Psoas muscle (tissue), 8 donors: Measurements from ENCODE around the gene SETBP1. TPM values are rescaled to one million over a fixed set of nuclear protein-coding genes. Genes with fewer than 3 reads are reported as not detected.

ENCODE experiments used
- ATAC-seq, 4 donors: fragments of 200-7000 bp; cut with Tn5 transposase; one replicate each; pipeline ENCODE4 v1.9.1; 2020; ENCODE audit warnings: moderate library complexity in 3 of 4, mild to moderate bottlenecking in 2 of 4
- DNase-seq, 2 donors: peaks; one replicate each; pipeline ENCODE4 v3.0.0-alpha.2; 2020
- H3K27ac ChIP-seq: fragments of 200-600 bp; one replicate; pipeline ENCODE4 v1.8.0; 2022
- H3K27me3 ChIP-seq, 3 donors: fragments of 200-600 bp in 1 of 3; one replicate each; pipeline versions ENCODE4 v1.6.1 to v1.8.0; 2013 to 2022; ENCODE audit warnings: low read length in 2 of 3, mild to moderate bottlenecking in 2 of 3, moderate library complexity in 1 of 3; ENCODE audit not compliant: insufficient read depth in 3 of 3
- H3K36me3 ChIP-seq, 2 donors: fragments of 200-600 bp in 1 of 2; one replicate each; pipeline versions ENCODE4 v1.6.1 to v1.8.0; 2013 to 2022; ENCODE audit warnings: low read depth in 1 of 2, mild to moderate bottlenecking in 1 of 2, moderate library complexity in 1 of 2; ENCODE audit not compliant: insufficient read depth in 1 of 2
- H3K4me1 ChIP-seq: fragments of 200-600 bp; one replicate; pipeline ENCODE4 v1.8.0; 2022
- H3K4me3 ChIP-seq: fragments of 200-600 bp; one replicate; pipeline ENCODE4 v1.8.0; 2022; ENCODE audit warnings: mild to moderate bottlenecking
- H3K9me3 ChIP-seq: fragments of 200-600 bp; one replicate; pipeline ENCODE4 v1.8.0; 2022
- WGBS, 3 donors: extraction: QIAGEN DNeasy Blood & Tissue Kit; methylation state at CpG; one replicate each; pipeline versions ENCODE4 v1.1.6 to v1.1.7; 2013; 5-methylcytosine and 5-hydroxymethylcytosine counted together
- intact Hi-C, 2 donors: fragments of 100-400 bp; cut with DNase I; formaldehyde crosslinking; loops; one replicate each; pipeline versions ENCODE4 v1.11.0 to v1.14.2; 2022
- polyA plus RNA-seq, 3 donors: library from polyadenylated mRNA; stranded (reverse); fragments of 200-250 nt; gene quantifications; one replicate each; pipeline ENCODE4 v1.2.3, GENCODE V29; 2013
- total RNA-seq, 4 donors: library from RNA; stranded (reverse); fragmentation: NEBNext Ultra II Directional in 2 of 4; extraction: Animal tissue kit (Norgen Biotek cat#: 25700) in 2 of 4; gene quantifications; one replicate each; pipeline versions ENCODE4 v1.2.1 to v1.2.4, GENCODE V29; 2021 to 2023
- TF ChIP-seq, protein P1 (sequence below): fragments of 200-600 bp; IDR thresholded peaks from one replicate; pipeline ENCODE4 v1.8.0; 2022; ENCODE audit warnings: antibody characterized with exemption
- donor health status: healthy with polysubstance abuse.
- donor health status: DM: no; HTN: no; CAD: no; lungs with moderate emphysema.
- donor health status: Bipolar disorder and iron deficiency.
- donor health status: healthy.
- donor health status: DM: yes; HTN: yes; CAD: no.
- donor health status: DM: no; HTN: no; CAD: no.
- donor health status: DM: no; HTN: no; CAD: no.
- donor health status: DM: yes; HTN: yes; CAD: no.

The SETBP1 gene
- total and polyA plus RNA-seq, 7 donors: 0.61 to 21.0 (median 10.5) TPM

- intact Hi-C loops: loop anchor here in 1 of 2 donors (5.0 kb wide), 1 partner anchor 62 kb away; the partner anchor contains the start of gene SETBP1
- peak; percentile 53 to 82 for DNase-seq
- ATAC-seq: peak; percentile 81 to 90 (median 89)
- H3K27ac ChIP-seq: peak overlapping the region; percentile 56
- TF ChIP-seq, protein P1, sequence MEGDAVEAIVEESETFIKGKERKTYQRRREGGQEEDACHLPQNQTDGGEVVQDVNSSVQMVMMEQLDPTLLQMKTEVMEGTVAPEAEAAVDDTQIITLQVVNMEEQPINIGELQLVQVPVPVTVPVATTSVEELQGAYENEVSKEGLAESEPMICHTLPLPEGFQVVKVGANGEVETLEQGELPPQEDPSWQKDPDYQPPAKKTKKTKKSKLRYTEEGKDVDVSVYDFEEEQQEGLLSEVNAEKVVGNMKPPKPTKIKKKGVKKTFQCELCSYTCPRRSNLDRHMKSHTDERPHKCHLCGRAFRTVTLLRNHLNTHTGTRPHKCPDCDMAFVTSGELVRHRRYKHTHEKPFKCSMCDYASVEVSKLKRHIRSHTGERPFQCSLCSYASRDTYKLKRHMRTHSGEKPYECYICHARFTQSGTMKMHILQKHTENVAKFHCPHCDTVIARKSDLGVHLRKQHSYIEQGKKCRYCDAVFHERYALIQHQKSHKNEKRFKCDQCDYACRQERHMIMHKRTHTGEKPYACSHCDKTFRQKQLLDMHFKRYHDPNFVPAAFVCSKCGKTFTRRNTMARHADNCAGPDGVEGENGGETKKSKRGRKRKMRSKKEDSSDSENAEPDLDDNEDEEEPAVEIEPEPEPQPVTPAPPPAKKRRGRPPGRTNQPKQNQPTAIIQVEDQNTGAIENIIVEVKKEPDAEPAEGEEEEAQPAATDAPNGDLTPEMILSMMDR: peak; percentile 29
- peaks cover 45% of the 10 kb centered on the region for H3K4me1 ChIP-seq
- 26 to 36% (median 28%) methylated on average over 50 of the region's 50 CpGs for WGBS, 3 donors
- no peaks in the 10 kb centered on the region for H3K27me3 ChIP-seq
- H3K36me3 ChIP-seq: no peaks in the 10 kb centered on the region
- peak overlapping the region; percentile 58 for H3K4me3 ChIP-seq
- H3K9me3 ChIP-seq: no peaks in the 10 kb centered on the region
Observed at GRCh38 chr18:44744161-44745121, 63.8 kb downstream of the SETBP1 start.

DNA sequence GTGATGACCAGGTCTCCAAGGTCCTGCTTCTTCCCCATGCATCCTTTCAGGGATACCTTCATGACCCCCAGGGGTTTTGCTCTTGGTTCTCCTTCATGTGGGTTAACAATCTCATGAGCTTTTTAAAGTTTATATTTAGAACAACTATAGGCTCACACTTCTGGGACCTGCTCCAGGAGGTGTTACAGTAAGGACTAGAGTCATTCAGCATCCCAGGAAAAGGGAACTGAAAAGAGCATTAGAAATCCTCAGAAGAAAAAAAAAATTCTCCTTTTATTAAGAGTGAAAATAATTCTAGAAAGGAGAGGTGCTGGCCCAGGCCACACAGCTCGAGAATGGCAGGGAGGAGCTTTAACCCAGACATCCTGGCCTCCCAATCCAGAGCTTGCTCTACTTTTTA, 66.5 kb downstream of the SETBP1 start:
- Histone ChIP-seq H3K36me3 (no peaks in the 10 kb centered on the region), H3K4me3 (no peak overlapping the region), H3K27ac (no peak overlapping the region), H3K27me3 (no peaks in the 10 kb centered on the region), H3K4me1 (peaks cover 45% of the 10 kb centered on the region), H3K9me3 (no peaks in the 10 kb centered on the region)
- WGBS, 3 donors: 28 to 43% (median 40%) methylated on average over 1 of the region's 1 CpG
- TF ChIP-seq, protein P1: no peak
- peak in 1 of 4 donors; percentile 26 for ATAC-seq
- intact Hi-C loops: no loop called here
- no peak for DNase-seq

- Histone ChIP-seq H3K27ac (no peak overlapping the region), H3K4me3 (no peak overlapping the region), H3K36me3 (no peaks in the 10 kb centered on the region), H3K27me3 (no peaks in the 10 kb centered on the region), H3K4me1 (peaks cover 36% of the 10 kb centered on the region), H3K9me3 (no peaks in the 10 kb centered on the region)
- no peak for ATAC-seq
- intact Hi-C loops: no loop called here
- no peak for DNase-seq
- 68 to 93% (median 80%) methylated on average over 5 of the region's 5 CpGs for WGBS, 3 donors
- TF ChIP-seq, protein P1: no peak
Observed at GRCh38 chr18:44748582-44748981, 67.9 kb downstream of the SETBP1 start.

DNA sequence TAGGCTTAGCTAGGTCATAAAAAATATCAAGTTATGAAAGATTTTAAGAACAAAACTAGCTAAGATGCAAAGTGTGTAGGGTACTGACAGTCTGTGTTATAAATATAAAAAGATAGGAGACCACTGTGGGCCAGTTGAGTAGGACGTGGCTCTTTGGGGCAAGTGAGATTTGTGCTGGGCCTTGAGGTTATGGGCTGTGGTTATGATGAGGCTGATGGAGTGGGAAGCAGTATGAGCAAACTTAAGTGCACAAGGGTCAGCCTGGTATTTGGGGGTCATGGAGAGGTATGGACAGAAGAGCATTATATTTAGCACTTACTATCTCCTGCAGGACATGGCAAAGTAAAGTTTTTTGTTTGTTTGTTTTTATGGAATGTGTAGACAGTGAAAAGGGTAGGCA, 70.1 kb downstream of the SETBP1 start:
- TF ChIP-seq, protein P1: no peak
- Histone ChIP-seq H3K36me3 (no peaks in the 10 kb centered on the region), H3K27me3 (no peaks in the 10 kb centered on the region), H3K4me1 (peaks cover 16% of the 10 kb centered on the region), H3K4me3 (no peak overlapping the region), H3K9me3 (no peaks in the 10 kb centered on the region), H3K27ac (no peak overlapping the region)
- intact Hi-C loops: no loop called here
- DNase-seq (no peak), ATAC-seq (no peak)
- WGBS, 3 donors: 91 to 96% (median 94%) methylated on average over 1 of the region's 1 CpG
